Uterus (tissue), 4 donors: ENCODE results near the gene ATF5. TPM values are rescaled to one million over a fixed set of nuclear protein-coding genes. Genes with fewer than 3 reads are reported as not detected.

Source experiments
- DNase-seq, 2 donors: peaks; one replicate each; pipeline ENCODE4 v3.0.0-alpha.2; 2019 to 2020
- H3K27ac ChIP-seq, 2 donors: fragments of 200-600 bp; sonication (generic); 1 replicate in 1 of 2; 2 replicates in 1 of 2; pipeline ENCODE4 v1.5.1; 2016 to 2018
- H3K27me3 ChIP-seq, 2 donors: fragments of 200-600 bp; sonication (generic); one replicate each; pipeline ENCODE4 v1.5.1; 2018 to 2019; ENCODE audit warnings: control low read depth in 1 of 2
- H3K36me3 ChIP-seq, 2 donors: fragments of 200-600 bp; sonication (generic); one replicate each; pipeline ENCODE4 v1.5.1; 2019; ENCODE audit warnings: control low read depth in 1 of 2
- H3K4me1 ChIP-seq, 2 donors: fragments of 200-600 bp; sonication (generic); one replicate each; pipeline ENCODE4 v1.5.1; 2018 to 2019; ENCODE audit warnings: control low read depth in 1 of 2
- H3K4me3 ChIP-seq, 2 donors: fragments of 200-600 bp; sonication (generic); 1 replicate in 1 of 2; 2 replicates in 1 of 2; pipeline ENCODE4 v1.5.1; 2018 to 2019; ENCODE audit warnings: mild to moderate bottlenecking in 1 of 2
- H3K9me3 ChIP-seq, 2 donors: fragments of 200-600 bp; sonication (generic); one replicate each; pipeline ENCODE4 v1.5.1; 2019; ENCODE audit warnings: control low read depth in 1 of 2
- CTCF ChIP-seq, 4 experiments: fragments of 200-600 bp in 2 of 4; fragments of 450-650 bp in 2 of 4; sonication (generic) in 2 of 4; IDR thresholded peaks; one replicate each; pipeline ENCODE4 v1.5.1; 2016 to 2019; ENCODE audit warnings: antibody characterized with exemption in 4 of 4, mild to moderate bottlenecking in 2 of 4, moderate library complexity in 1 of 4
- POLR2A ChIP-seq, 2 donors: fragments of 450-650 bp; IDR thresholded peaks; one replicate each; pipeline ENCODE4 v1.6.1; 2016; ENCODE audit warnings: antibody characterized with exemption in 2 of 2, mild to moderate bottlenecking in 1 of 2, moderate library complexity in 1 of 2
- intact Hi-C: fragments of 100-400 bp; cut with DNase I; formaldehyde crosslinking; loops from one replicate; pipeline ENCODE4 v1.15.1; 2023; ENCODE audit warnings: low total_unique reads
- total RNA-seq, 4 donors: library from RNA; depleted of rRNA in 3 of 4; stranded (reverse); fragments of >200 nt in 3 of 4; gene quantifications; one replicate each; pipeline versions ENCODE4 v1.1.0 to v1.2.4, GENCODE V29; 2014 to 2023
- donor health status: DM: yes; HTN: yes; CAD: no.

The ATF5 gene
- total RNA-seq, 4 donors from 2014 or later, result 2.1 to 10.0 (median 3.6) TPM; not detected in 1

GRCh38 chr19:49952906-49953305 lies 23.9 kb downstream of the ATF5 start:
- DNase-seq, result no peak
- intact Hi-C loops, result no loop called here
- TF ChIP-seq POLR2A (IDR thresholded peaks at IDR 0.05) (no peak), CTCF (IDR thresholded peaks at IDR 0.05) (no peak)
- Histone ChIP-seq H3K27ac (no peak overlapping the region), H3K9me3 (no peaks in the 10 kb centered on the region), H3K36me3 (no peaks in the 10 kb centered on the region), H3K27me3 (no peaks in the 10 kb centered on the region), H3K4me1 (peaks cover 0 to 3% of the 10 kb centered on the region in 2 donors), H3K4me3 (no peak overlapping the region)

GRCh38 chr19:49953416-49953815 lies 24.4 kb downstream of the ATF5 start:
- Histone ChIP-seq H3K27me3 (no peaks in the 10 kb centered on the region), H3K4me3 (no peak overlapping the region), H3K4me1 (peaks cover 0 to 3% of the 10 kb centered on the region in 2 donors), H3K9me3 (no peaks in the 10 kb centered on the region), H3K36me3 (no peaks in the 10 kb centered on the region), H3K27ac (no peak overlapping the region)
- intact Hi-C loops, result no loop called here
- TF ChIP-seq CTCF (IDR thresholded peaks at IDR 0.05) (no peak), POLR2A (IDR thresholded peaks at IDR 0.05) (no peak)
- no peak for DNase-seq

GRCh38 chr19:49954092-49954829 lies 25.3 kb downstream of the ATF5 start:
- Histone ChIP-seq H3K4me3 (no peak overlapping the region), H3K4me1 (peaks cover 0 to 3% of the 10 kb centered on the region in 2 donors), H3K9me3 (no peaks in the 10 kb centered on the region), H3K27ac (peak overlapping the region in 1 of 2 donors; percentile 24), H3K27me3 (no peaks in the 10 kb centered on the region), H3K36me3 (no peaks in the 10 kb centered on the region)
- no peak for TF ChIP-seq CTCF (IDR thresholded peaks at IDR 0.05)
- no peak for TF ChIP-seq POLR2A (IDR thresholded peaks at IDR 0.05)
- peak in 1 of 2 donors; percentile 31 for DNase-seq
- intact Hi-C loops, result no loop called here

- DNase-seq, result no peak
- H3K27me3 ChIP-seq, result no peaks in the 10 kb centered on the region
- peaks cover 0 to 3% of the 10 kb centered on the region in 2 donors for H3K4me1 ChIP-seq
- H3K27ac ChIP-seq, result no peak overlapping the region
- H3K9me3 ChIP-seq, result no peaks in the 10 kb centered on the region
- intact Hi-C loops, result no loop called here
- H3K36me3 ChIP-seq, result no peaks in the 10 kb centered on the region
- H3K4me3 ChIP-seq, result no peak overlapping the region
- no peak for TF ChIP-seq POLR2A (IDR thresholded peaks at IDR 0.05)
- TF ChIP-seq CTCF (IDR thresholded peaks at IDR 0.05), result no peak
These were observed 25.9 kb downstream of the ATF5 start for GRCh38 chr19:49954933-49955332.

GRCh38 chr19:49956115-49956495 lies 27.1 kb downstream of the ATF5 start:
- no peak for DNase-seq
- TF ChIP-seq CTCF (IDR thresholded peaks at IDR 0.05), result no peak
- no peak for TF ChIP-seq POLR2A (IDR thresholded peaks at IDR 0.05)
- intact Hi-C loops, result no loop called here
- peaks cover 0 to 3% of the 10 kb centered on the region in 2 donors for H3K4me1 ChIP-seq
- no peaks in the 10 kb centered on the region for H3K27me3 ChIP-seq
- H3K36me3 ChIP-seq, result no peaks in the 10 kb centered on the region
- no peak overlapping the region for H3K27ac ChIP-seq
- no peaks in the 10 kb centered on the region for H3K9me3 ChIP-seq
- peak overlapping the region in 1 of 2 donors; percentile 7 for H3K4me3 ChIP-seq
